Lower lobe of right lung (tissue), 2 donors: ENCODE results near the gene HNRNPK. TPM values are rescaled to one million over a fixed set of nuclear protein-coding genes. Genes with fewer than 3 reads are reported as not detected.

ENCODE experiments used
- ATAC-seq, 2 donors: fragments of 200-7000 bp; cut with Tn5 transposase; one replicate each; pipeline ENCODE4 v1.9.1; 2020 to 2022; ENCODE audit warnings: mild to moderate bottlenecking in 2 of 2, moderate library complexity in 2 of 2
- DNase-seq: peaks from one replicate; pipeline ENCODE4 v3.0.0-alpha.2; 2020
- H3K27ac ChIP-seq: fragments of 200-600 bp; one replicate; pipeline ENCODE4 v1.8.0; 2022
- H3K27me3 ChIP-seq: fragments of 200-600 bp; one replicate; pipeline ENCODE4 v1.8.0; 2022; ENCODE audit warnings: low read depth
- H3K36me3 ChIP-seq: fragments of 200-600 bp; one replicate; pipeline ENCODE4 v1.8.0; 2022; ENCODE audit warnings: mild to moderate bottlenecking
- H3K4me1 ChIP-seq: fragments of 200-600 bp; one replicate; pipeline ENCODE4 v1.8.0; 2022
- H3K4me3 ChIP-seq: fragments of 200-600 bp; one replicate; pipeline ENCODE4 v1.8.0; 2022; ENCODE audit warnings: mild to moderate bottlenecking
- H3K9me3 ChIP-seq: fragments of 200-600 bp; one replicate; pipeline ENCODE4 v1.8.0; 2022
- CTCF ChIP-seq: fragments of 200-600 bp; IDR thresholded peaks from one replicate; pipeline ENCODE4 v1.8.0; 2022; ENCODE audit warnings: antibody characterized with exemption, mild to moderate bottlenecking
- intact Hi-C: fragments of 100-400 bp; cut with DNase I; formaldehyde crosslinking; loops from one replicate; pipeline ENCODE4 v1.11.0; 2022
- total RNA-seq: library from RNA; stranded (reverse); fragmentation: NEBNext Ultra II Directional; extraction: Animal tissue kit (Norgen Biotek cat#: 25700); gene quantifications from one replicate; pipeline ENCODE4 v1.2.1, GENCODE V29; 2021
- donor health status: DM: no; HTN: yes; CAD: no; lungs with severe emphysema.

Gene HNRNPK
- total RNA-seq, 1 donor from 2014 or later: 390 TPM

GRCh38 chr9:83933790-83934189 lies 46.2 kb downstream of the HNRNPK start:
- Histone ChIP-seq H3K27ac (peak overlapping the region; percentile 62), H3K4me1 (peaks cover 18% of the 10 kb centered on the region), H3K9me3 (no peaks in the 10 kb centered on the region), H3K36me3 (peaks cover 4% of the 10 kb centered on the region), H3K4me3 (no peak overlapping the region), H3K27me3 (no peaks in the 10 kb centered on the region)
- ATAC-seq (peak; percentile 79 to 91), DNase-seq (peak; percentile 69)
- intact Hi-C loops: no loop called here
- TF ChIP-seq CTCF: no peak

GRCh38 chr9:83932851-83933250 lies 47.2 kb downstream of the HNRNPK start:
- Histone ChIP-seq H3K4me3 (no peak overlapping the region), H3K27ac (no peak overlapping the region), H3K9me3 (no peaks in the 10 kb centered on the region), H3K27me3 (no peaks in the 10 kb centered on the region), H3K4me1 (peaks cover 18% of the 10 kb centered on the region), H3K36me3 (no peaks in the 10 kb centered on the region)
- TF ChIP-seq CTCF: no peak
- intact Hi-C loops: no loop called here
- ATAC-seq: no peak
- no peak for DNase-seq

DNA sequence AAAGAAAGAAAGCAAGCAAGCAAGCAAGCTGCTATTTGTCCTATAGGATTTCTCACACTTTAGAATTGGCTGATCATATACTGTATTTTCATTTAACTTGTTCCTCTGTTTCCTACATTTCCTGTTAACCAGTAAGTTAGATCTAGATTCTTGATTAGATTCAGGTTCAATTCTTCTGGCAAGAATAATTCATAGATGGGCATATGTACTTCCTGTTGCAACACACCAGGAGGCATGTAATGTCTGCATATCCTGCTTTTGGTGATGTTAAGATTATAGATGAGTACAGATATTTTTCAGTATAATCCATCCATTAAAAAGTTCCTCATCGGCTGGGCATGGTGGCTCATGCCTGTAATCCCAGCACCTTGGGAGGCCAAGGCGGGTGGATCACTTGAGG lies 48.0 kb downstream of the HNRNPK start:
- Histone ChIP-seq H3K36me3 (no peaks in the 10 kb centered on the region), H3K27me3 (no peaks in the 10 kb centered on the region), H3K27ac (no peak overlapping the region), H3K9me3 (no peaks in the 10 kb centered on the region), H3K4me1 (peaks cover 18% of the 10 kb centered on the region), H3K4me3 (no peak overlapping the region)
- ATAC-seq: no peak
- DNase-seq: no peak
- intact Hi-C loops: no loop called here
- no peak for TF ChIP-seq CTCF

DNA sequence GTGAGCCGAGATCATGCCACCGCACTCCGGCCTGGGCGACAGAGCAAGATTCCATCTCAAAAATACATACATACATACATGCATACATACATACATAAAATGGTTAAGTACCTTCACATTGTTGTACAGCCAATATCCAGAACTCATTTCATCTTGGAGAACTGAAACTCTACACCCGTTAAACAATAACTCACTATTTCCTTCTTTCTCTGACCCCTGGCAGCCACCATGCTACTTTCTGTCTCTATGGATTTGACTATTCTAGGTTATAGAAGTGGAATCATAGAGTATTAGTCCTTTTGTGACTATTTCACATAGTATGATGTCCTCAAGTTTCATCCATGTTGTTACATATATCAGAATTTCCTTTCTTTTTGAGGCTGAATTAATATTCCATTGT lies 49.1 kb downstream of the HNRNPK start:
- Histone ChIP-seq H3K4me1 (peaks cover 18% of the 10 kb centered on the region), H3K9me3 (no peaks in the 10 kb centered on the region), H3K27ac (no peak overlapping the region), H3K36me3 (no peaks in the 10 kb centered on the region), H3K27me3 (no peaks in the 10 kb centered on the region), H3K4me3 (no peak overlapping the region)
- intact Hi-C loops: no loop called here
- no peak for ATAC-seq
- TF ChIP-seq CTCF: no peak
- DNase-seq: no peak

GRCh38 chr9:83927591-83927990 lies 52.4 kb downstream of the HNRNPK start:
- Histone ChIP-seq H3K36me3 (no peaks in the 10 kb centered on the region), H3K9me3 (no peaks in the 10 kb centered on the region), H3K27ac (no peak overlapping the region), H3K4me3 (no peak overlapping the region), H3K4me1 (no peaks in the 10 kb centered on the region), H3K27me3 (no peaks in the 10 kb centered on the region)
- intact Hi-C loops: no loop called here
- TF ChIP-seq CTCF: no peak
- DNase-seq (no peak), ATAC-seq (no peak)
